Neuronal stem cell (in vitro differentiated cells): ENCODE measurements around the gene NARF.
A peak's percentile ranks its signal among the peaks of the same experiment; 100 is the strongest.

Source experiments
- DNase-seq: peaks from one replicate; pipeline ENCODE4 v3.0.0-alpha.2; 2013; ENCODE audit warnings: low spot score
- H2AFZ ChIP-seq: one replicate; pipeline ENCODE4 v1.6.1; 2013; ENCODE audit warnings: mild to moderate bottlenecking, low read length, inconsistent platforms
- H2AK5ac ChIP-seq: 2 replicates; pipeline ENCODE4 v1.6.1; 2013; ENCODE audit warnings: low read depth, mild to moderate bottlenecking, inconsistent platforms, low read length, moderate library complexity, mixed read lengths
- H2BK120ac ChIP-seq: 2 replicates; pipeline ENCODE4 v1.6.1; 2013; ENCODE audit warnings: low read depth, mild to moderate bottlenecking, inconsistent platforms, low read length, moderate library complexity, mixed read lengths
- H2BK12ac ChIP-seq: one replicate; pipeline ENCODE4 v1.6.1; 2013; ENCODE audit warnings: low read length, inconsistent platforms
- H2BK15ac ChIP-seq: 2 replicates; pipeline ENCODE4 v1.6.1; 2013; ENCODE audit warnings: mild to moderate bottlenecking, low read length, inconsistent platforms, mixed read lengths
- H2BK5ac ChIP-seq: one replicate; pipeline ENCODE4 v1.6.1; 2013; ENCODE audit warnings: inconsistent platforms, mild to moderate bottlenecking, low read length, moderate library complexity
- H3K14ac ChIP-seq: one replicate; pipeline ENCODE4 v1.6.1; 2013; ENCODE audit warnings: low read length, inconsistent platforms
- H3K18ac ChIP-seq: 2 replicates; pipeline ENCODE4 v1.6.1; 2013; ENCODE audit warnings: low read length, inconsistent platforms
- H3K23ac ChIP-seq: 2 replicates; pipeline ENCODE4 v1.6.1; 2013; ENCODE audit warnings: low read depth, mild to moderate bottlenecking, mixed read lengths, low read length, inconsistent platforms; ENCODE audit not compliant: poor library complexity
- H3K27ac ChIP-seq: replicated peaks from 3 replicates; pipeline ENCODE4 v1.5.1; 2013; ENCODE audit warnings: low read length, inconsistent platforms
- H3K27me3 ChIP-seq, 3 experiments: 2 replicates each; pipeline ENCODE4 v1.6.1; 2013; ENCODE audit warnings: low read length in 3 of 3, mild to moderate bottlenecking in 2 of 3, inconsistent platforms in 1 of 3, low read depth in 1 of 3, mixed read lengths in 1 of 3, moderate library complexity in 1 of 3; ENCODE audit not compliant: control insufficient read depth in 3 of 3, insufficient read depth in 3 of 3
- H3K36me3 ChIP-seq, 2 donors: replicated peaks in 1 of 2; 2 replicates each; pipeline ENCODE4 v1.6.1; 2013; ENCODE audit warnings: low read length in 2 of 2; ENCODE audit not compliant: control insufficient read depth in 2 of 2, insufficient read depth in 2 of 2
- H3K4ac ChIP-seq: 2 replicates; pipeline ENCODE4 v1.6.1; 2013; ENCODE audit warnings: inconsistent platforms, mild to moderate bottlenecking, low read length, moderate library complexity
- H3K4me1 ChIP-seq, 2 donors: 1 replicate in 1 of 2; 2 replicates in 1 of 2; pipeline ENCODE4 v1.6.1; 2013; ENCODE audit warnings: low read length in 2 of 2, low read depth in 1 of 2; ENCODE audit not compliant: control insufficient read depth in 2 of 2, insufficient read depth in 1 of 2
- H3K4me2 ChIP-seq: one replicate; pipeline ENCODE4 v1.6.1; 2013; ENCODE audit warnings: mild to moderate bottlenecking, low read length, inconsistent platforms; ENCODE audit not compliant: insufficient read depth, poor library complexity, severe bottlenecking
- H3K4me3 ChIP-seq, 2 donors: 2 replicates each; pipeline ENCODE4 v1.5.1; 2013; ENCODE audit warnings: low read length in 2 of 2, mild to moderate bottlenecking in 2 of 2, inconsistent platforms in 1 of 2, moderate library complexity in 1 of 2
- H3K79me1 ChIP-seq: one replicate; pipeline ENCODE4 v1.6.1; 2013; ENCODE audit warnings: low read depth, mild to moderate bottlenecking, inconsistent platforms, low read length, moderate library complexity
- H3K9ac ChIP-seq: one replicate; pipeline ENCODE4 v1.6.1; 2013; ENCODE audit warnings: mild to moderate bottlenecking, low read depth, low read length, inconsistent platforms; ENCODE audit not compliant: poor library complexity
- H3K9me3 ChIP-seq, 2 donors: replicated peaks in 1 of 2; 2 replicates each; pipeline versions ENCODE3 to v1.6.1; 2013; ENCODE audit warnings: low read length in 2 of 2, mild to moderate bottlenecking in 2 of 2, inconsistent platforms in 1 of 2, low read depth in 1 of 2, mixed read lengths in 1 of 2, moderate library complexity in 1 of 2; ENCODE audit not compliant: control insufficient read depth in 2 of 2, insufficient read depth in 1 of 2
- H4K8ac ChIP-seq: one replicate; pipeline ENCODE4 v1.6.1; 2013; ENCODE audit warnings: low read depth, mild to moderate bottlenecking, inconsistent platforms, low read length, moderate library complexity
- H4K91ac ChIP-seq: one replicate; pipeline ENCODE4 v1.6.1; 2013; ENCODE audit warnings: low read length, low read depth, mild to moderate bottlenecking, inconsistent platforms; ENCODE audit not compliant: poor library complexity
- WGBS, 2 donors: extraction: QIAGEN DNeasy Blood & Tissue Kit; methylation state at CpG; one replicate each; pipeline ENCODE4 v1.1.7; 2013; ENCODE audit warnings: missing lambda C conversion rate in 2 of 2, mixed read lengths in 1 of 2; ENCODE audit not compliant: insufficient read length in 2 of 2, insufficient replicate concordance in 1 of 2; ENCODE audit errors: extremely low coverage in 2 of 2; 5-methylcytosine and 5-hydroxymethylcytosine counted together

NARF gene

GRCh38 chr17:82443465-82444283 is 14.9 kb upstream of the NARF start:
- H3K9me3 ChIP-seq = peaks cover 0 to 2% of the 10 kb centered on the region in 2 donors
- no peak overlapping the region for H3K14ac ChIP-seq
- H2BK15ac ChIP-seq = no peak overlapping the region
- no peak overlapping the region for H3K4me3 ChIP-seq
- no peak overlapping the region for H3K9ac ChIP-seq
- no peak overlapping the region for H2BK120ac ChIP-seq
- no peak for DNase-seq
- no peak overlapping the region for H3K18ac ChIP-seq
- peak overlapping the region; percentile 85 for H3K23ac ChIP-seq
- no peaks in the 10 kb centered on the region for H3K27me3 ChIP-seq
- H3K36me3 ChIP-seq = peaks cover 24 to 58% of the 10 kb centered on the region in 2 donors
- no peak overlapping the region for H2AK5ac ChIP-seq
- H3K4me2 ChIP-seq = no peak overlapping the region
- no peak overlapping the region for H2BK5ac ChIP-seq
- no peak overlapping the region for H2BK12ac ChIP-seq
- no CpG with 5 or more reads among the region's 40 CpGs for WGBS, 2 donors
- H4K91ac ChIP-seq = no peak overlapping the region
- no peak overlapping the region for H3K27ac ChIP-seq
- H3K4ac ChIP-seq = no peak overlapping the region
- H3K79me1 ChIP-seq = peaks cover 15% of the 10 kb centered on the region
- no peak overlapping the region for H4K8ac ChIP-seq
- H3K4me1 ChIP-seq = peaks cover 2 to 8% of the 10 kb centered on the region in 2 donors
- no peak overlapping the region for H2AFZ ChIP-seq

DNA sequence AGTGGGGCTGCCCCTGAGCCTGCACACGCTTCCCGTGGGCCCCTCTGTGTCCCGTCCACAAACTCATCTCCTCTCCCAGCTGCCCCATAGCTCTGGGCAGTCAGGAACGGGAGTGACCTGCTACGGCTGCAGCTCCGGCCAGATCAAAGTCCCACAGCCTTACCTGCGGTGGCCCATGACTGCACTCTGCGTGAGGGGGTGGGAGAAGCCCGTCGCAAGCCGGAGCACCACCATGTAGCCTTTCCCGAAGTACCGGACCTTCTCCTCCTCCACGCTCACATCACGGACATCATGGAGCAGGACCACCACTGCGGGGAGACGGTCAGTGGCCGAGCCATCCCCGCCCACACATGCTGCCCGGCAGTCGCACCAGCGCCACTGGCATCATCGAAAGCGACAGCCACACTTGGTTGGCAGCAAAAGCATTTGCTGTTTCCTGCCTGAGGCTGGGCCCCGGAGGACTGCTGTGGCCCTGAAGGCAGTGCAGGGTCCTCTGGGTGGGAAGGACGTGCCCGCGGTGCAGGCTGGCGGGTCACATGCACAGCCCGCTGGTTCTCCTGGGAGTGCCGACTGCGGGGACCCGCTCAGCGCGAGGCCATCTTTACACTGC is 14.2 kb upstream of the NARF start:
- no peak overlapping the region for H2BK120ac ChIP-seq
- H2BK15ac ChIP-seq = no peak overlapping the region
- no peaks in the 10 kb centered on the region for H3K27me3 ChIP-seq
- H3K4me1 ChIP-seq = peaks cover 5 to 10% of the 10 kb centered on the region in 2 donors
- no peak overlapping the region for H2AFZ ChIP-seq
- peaks cover 24 to 65% of the 10 kb centered on the region in 2 donors for H3K36me3 ChIP-seq
- H3K9ac ChIP-seq = peak overlapping the region; percentile 60
- no peak overlapping the region for H3K4ac ChIP-seq
- H3K4me3 ChIP-seq = peak overlapping the region in 1 of 2 donors; percentile 9
- no peak overlapping the region for H3K27ac ChIP-seq
- H3K14ac ChIP-seq = no peak overlapping the region
- no peak overlapping the region for H4K8ac ChIP-seq
- H3K9me3 ChIP-seq = peaks cover 2 to 6% of the 10 kb centered on the region in 2 donors
- WGBS, 2 donors = no CpG with 5 or more reads among the region's 35 CpGs
- H3K18ac ChIP-seq = peak overlapping the region; percentile 38
- H3K79me1 ChIP-seq = peaks cover 17% of the 10 kb centered on the region
- no peak for DNase-seq
- H2BK12ac ChIP-seq = peak overlapping the region; percentile 10
- H2BK5ac ChIP-seq = no peak overlapping the region
- no peak overlapping the region for H2AK5ac ChIP-seq
- peak overlapping the region; percentile 30 for H4K91ac ChIP-seq
- no peak overlapping the region for H3K4me2 ChIP-seq
- peak overlapping the region; percentile 73 for H3K23ac ChIP-seq

DNA sequence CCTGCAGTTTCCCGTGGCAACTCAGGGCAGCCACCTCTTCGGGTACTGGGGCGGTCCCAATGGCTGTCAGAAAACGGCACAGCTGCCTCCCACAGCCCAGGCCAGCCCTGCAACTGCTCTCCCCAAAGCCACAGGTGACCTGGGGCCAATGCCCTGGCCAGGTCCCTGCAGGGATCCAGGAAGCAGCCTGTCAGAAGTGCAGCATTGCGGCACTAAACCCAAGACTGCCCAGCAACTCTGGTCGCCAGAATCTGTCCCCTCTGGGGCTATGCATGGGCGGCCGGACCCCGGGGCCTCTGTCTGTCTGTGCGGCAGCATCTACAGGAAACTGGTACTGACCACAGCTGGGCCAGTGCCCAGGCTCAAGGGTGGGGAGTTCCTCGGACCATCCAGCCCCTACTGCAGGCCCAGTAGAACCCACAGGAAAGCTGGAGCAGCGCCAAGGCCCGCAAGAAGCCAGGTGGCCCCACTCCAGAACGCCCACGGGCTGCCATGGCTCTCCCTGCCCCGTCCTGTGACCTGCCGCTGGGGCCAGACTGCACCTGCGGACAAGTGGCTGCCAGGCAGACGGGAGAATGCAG is 13.5 kb upstream of the NARF start:
- no peak overlapping the region for H2BK15ac ChIP-seq
- peaks cover 24 to 68% of the 10 kb centered on the region in 2 donors for H3K36me3 ChIP-seq

GRCh38 chr17:82445542-82445941 is 13.0 kb upstream of the NARF start:
- H2BK120ac ChIP-seq = no peak overlapping the region
- H3K18ac ChIP-seq = peak overlapping the region; percentile 71
- H3K9me3 ChIP-seq = peaks cover 0 to 6% of the 10 kb centered on the region in 2 donors
- no peak overlapping the region for H3K4me2 ChIP-seq
- no peak overlapping the region for H2AFZ ChIP-seq
- H3K27ac ChIP-seq = no peak overlapping the region
- no peak overlapping the region for H4K8ac ChIP-seq
- H3K14ac ChIP-seq = no peak overlapping the region
- H3K4me3 ChIP-seq = no peak overlapping the region
- H2BK5ac ChIP-seq = peak overlapping the region; percentile 82
- no peak overlapping the region for H2BK12ac ChIP-seq
- no peak for DNase-seq
- peaks cover 25% of the 10 kb centered on the region for H3K79me1 ChIP-seq
- WGBS, 2 donors = no CpG with 5 or more reads among the region's 13 CpGs
- peak overlapping the region; percentile 89 for H2AK5ac ChIP-seq
- H2BK15ac ChIP-seq = no peak overlapping the region
- no peak overlapping the region for H3K4ac ChIP-seq
- no peak overlapping the region for H4K91ac ChIP-seq
- H3K27me3 ChIP-seq = no peaks in the 10 kb centered on the region
- H3K23ac ChIP-seq = no peak overlapping the region
- peaks cover 12 to 16% of the 10 kb centered on the region in 2 donors for H3K4me1 ChIP-seq
- no peak overlapping the region for H3K9ac ChIP-seq
- H3K36me3 ChIP-seq = peaks cover 24 to 68% of the 10 kb centered on the region in 2 donors

More for the DNA sequence above, 13.5 kb upstream of the NARF start:
- H3K4me3 ChIP-seq = no peak overlapping the region
- no peak overlapping the region for H2BK120ac ChIP-seq
- H2AK5ac ChIP-seq = no peak overlapping the region
- H4K8ac ChIP-seq = no peak overlapping the region
- no peak overlapping the region for H2AFZ ChIP-seq
- no peak for DNase-seq
- no peak overlapping the region for H3K14ac ChIP-seq
- no peaks in the 10 kb centered on the region for H3K27me3 ChIP-seq
- H3K4ac ChIP-seq = no peak overlapping the region
- no peak overlapping the region for H3K23ac ChIP-seq
- H3K4me1 ChIP-seq = peaks cover 11 to 16% of the 10 kb centered on the region in 2 donors
- no peak overlapping the region for H3K27ac ChIP-seq
- H4K91ac ChIP-seq = no peak overlapping the region
- no peak overlapping the region for H2BK5ac ChIP-seq
- H3K18ac ChIP-seq = no peak overlapping the region
- peaks cover 23% of the 10 kb centered on the region for H3K79me1 ChIP-seq
- H3K9me3 ChIP-seq = peaks cover 2 to 6% of the 10 kb centered on the region in 2 donors
- no peak overlapping the region for H2BK12ac ChIP-seq
- H3K4me2 ChIP-seq = no peak overlapping the region
- peak overlapping the region; percentile 44 for H3K9ac ChIP-seq
- WGBS, 2 donors = no CpG with 5 or more reads among the region's 19 CpGs
